ENCODE results near the gene ZNF775.

The ZNF775 gene

GRCh38 chr7:150402671-150403321 is 23.7 kb downstream of the ZNF775 start:
- Histone ChIP-seq H3K4me3 (ENCODE audit: low read length) (no peak overlapping the region), H3K23ac (ENCODE audit: low read length) (no peak overlapping the region), H3K4me1 (ENCODE audit: control insufficient read depth, low read depth, low read length) (peaks cover 23% of the 10 kb centered on the region), H2BK5ac (ENCODE audit: low read length) (no peak overlapping the region), H3K27me3 (ENCODE audit: insufficient read depth, low read length, poor library complexity) (no peaks in the 10 kb centered on the region), H2BK15ac (replicated peaks; ENCODE audit: low read depth) (no peak overlapping the region), H2BK120ac (ENCODE audit: low read depth, low read length) (no peak overlapping the region), H3K4ac (ENCODE audit: low read depth, low read length) (no peak overlapping the region), H4K5ac (ENCODE audit: low read length) (no peak overlapping the region), H3K79me2 (ENCODE audit: control insufficient read depth, insufficient read depth, low read length) (no peaks in the 10 kb centered on the region), H3K79me1 (ENCODE audit: low read length) (no peaks in the 10 kb centered on the region), H3K4me2 (ENCODE audit: low read length) (no peak overlapping the region), H3K18ac (ENCODE audit: low read length) (peak overlapping the region; percentile 11), H3K56ac (ENCODE audit: low read length) (peak overlapping the region; percentile 19), H3K9ac (ENCODE audit: low read length) (no peak overlapping the region), H3K27ac (ENCODE audit: low read depth, low read length) (peak overlapping the region; percentile 22), H2AK5ac (ENCODE audit: low read length) (peak overlapping the region; percentile 56), H3K36me3 (ENCODE audit: control insufficient read depth, insufficient read depth, low read length) (no peaks in the 10 kb centered on the region), H4K8ac (ENCODE audit: low read depth, low read length) (no peak overlapping the region)
- WGBS (ENCODE audit: extremely low coverage, insufficient coverage, low lambda C conversion rate) = no CpG with 5 or more reads among the region's 13 CpGs
- DNase-seq = no peak

- Histone ChIP-seq H3K27ac (ENCODE audit: low read depth, low read length) (no peak overlapping the region), H3K4me2 (ENCODE audit: low read length) (no peak overlapping the region), H4K5ac (ENCODE audit: low read length) (no peak overlapping the region), H3K36me3 (ENCODE audit: control insufficient read depth, insufficient read depth, low read length) (no peaks in the 10 kb centered on the region), H3K9ac (ENCODE audit: low read length) (peak overlapping the region; percentile 14), H2BK120ac (ENCODE audit: low read depth, low read length) (no peak overlapping the region), H4K8ac (ENCODE audit: low read depth, low read length) (no peak overlapping the region), H2BK15ac (replicated peaks; ENCODE audit: low read depth) (no peak overlapping the region), H3K4ac (ENCODE audit: low read depth, low read length) (no peak overlapping the region), H3K23ac (ENCODE audit: low read length) (no peak overlapping the region), H2AK5ac (ENCODE audit: low read length) (no peak overlapping the region), H3K4me3 (ENCODE audit: low read length) (no peak overlapping the region), H3K79me1 (ENCODE audit: low read length) (no peaks in the 10 kb centered on the region), H3K27me3 (ENCODE audit: insufficient read depth, low read length, poor library complexity) (no peaks in the 10 kb centered on the region), H3K56ac (ENCODE audit: low read length) (peak overlapping the region; percentile 12), H3K4me1 (ENCODE audit: control insufficient read depth, low read depth, low read length) (peaks cover 23% of the 10 kb centered on the region), H3K18ac (ENCODE audit: low read length) (no peak overlapping the region), H3K79me2 (ENCODE audit: control insufficient read depth, insufficient read depth, low read length) (no peaks in the 10 kb centered on the region), H2BK5ac (ENCODE audit: low read length) (no peak overlapping the region)
- no peak for DNase-seq
- WGBS (ENCODE audit: extremely low coverage, insufficient coverage, low lambda C conversion rate) = no CpG with 5 or more reads among the region's 13 CpGs
These were observed 24.4 kb downstream of the ZNF775 start for GRCh38 chr7:150403376-150404171.

GRCh38 chr7:150404172-150404804 is 25.2 kb downstream of the ZNF775 start:
- no peak overlapping the region for H4K8ac ChIP-seq (ENCODE audit: low read depth, low read length)
- no peak overlapping the region for H2BK15ac ChIP-seq (replicated peaks; ENCODE audit: low read depth)
- no peak overlapping the region for H3K4me3 ChIP-seq (ENCODE audit: low read length)
- no CpG with 5 or more reads among the region's 16 CpGs for WGBS (ENCODE audit: extremely low coverage, insufficient coverage, low lambda C conversion rate)
- no peak overlapping the region for H3K4ac ChIP-seq (ENCODE audit: low read depth, low read length)
- H2BK120ac ChIP-seq (ENCODE audit: low read depth, low read length) = no peak overlapping the region
- no peak for DNase-seq
- no peaks in the 10 kb centered on the region for H3K36me3 ChIP-seq (ENCODE audit: control insufficient read depth, insufficient read depth, low read length)
- H3K18ac ChIP-seq (ENCODE audit: low read length) = peak overlapping the region; percentile 75
- no peak overlapping the region for H4K5ac ChIP-seq (ENCODE audit: low read length)
- peak overlapping the region; percentile 12 for H2AK5ac ChIP-seq (ENCODE audit: low read length)
- peak overlapping the region; percentile 74 for H3K27ac ChIP-seq (ENCODE audit: low read depth, low read length)
- peaks cover 22% of the 10 kb centered on the region for H3K4me1 ChIP-seq (ENCODE audit: control insufficient read depth, low read depth, low read length)
- H3K27me3 ChIP-seq (ENCODE audit: insufficient read depth, low read length, poor library complexity) = no peaks in the 10 kb centered on the region
- H3K56ac ChIP-seq (ENCODE audit: low read length) = peak overlapping the region; percentile 90
- peak overlapping the region; percentile 6 for H2BK5ac ChIP-seq (ENCODE audit: low read length)
- peak overlapping the region; percentile 20 for H3K4me2 ChIP-seq (ENCODE audit: low read length)
- peak overlapping the region; percentile 75 for H3K23ac ChIP-seq (ENCODE audit: low read length)
- H3K79me1 ChIP-seq (ENCODE audit: low read length) = no peaks in the 10 kb centered on the region
- peak overlapping the region; percentile 87 for H3K9ac ChIP-seq (ENCODE audit: low read length)
- H3K79me2 ChIP-seq (ENCODE audit: control insufficient read depth, insufficient read depth, low read length) = no peaks in the 10 kb centered on the region

GRCh38 chr7:150404805-150405583 is 25.9 kb downstream of the ZNF775 start:
- no CpG with 5 or more reads among the region's 86 CpGs for WGBS (ENCODE audit: extremely low coverage, insufficient coverage, low lambda C conversion rate)
- no peaks in the 10 kb centered on the region for H3K36me3 ChIP-seq (ENCODE audit: control insufficient read depth, insufficient read depth, low read length)
- no peak overlapping the region for H2BK15ac ChIP-seq (replicated peaks; ENCODE audit: low read depth)
- DNase-seq = peak; percentile 91
- H4K8ac ChIP-seq (ENCODE audit: low read depth, low read length) = no peak overlapping the region
- peak overlapping the region; percentile 89 for H3K4ac ChIP-seq (ENCODE audit: low read depth, low read length)
- peak overlapping the region; percentile 74 for H3K27ac ChIP-seq (ENCODE audit: low read depth, low read length)
- H3K9ac ChIP-seq (ENCODE audit: low read length) = peak overlapping the region; percentile 87
- H3K56ac ChIP-seq (ENCODE audit: low read length) = peak overlapping the region; percentile 90
- no peak overlapping the region for H2BK120ac ChIP-seq (ENCODE audit: low read depth, low read length)
- peaks cover 18% of the 10 kb centered on the region for H3K4me1 ChIP-seq (ENCODE audit: control insufficient read depth, low read depth, low read length)
- H3K23ac ChIP-seq (ENCODE audit: low read length) = no peak overlapping the region
- H3K4me2 ChIP-seq (ENCODE audit: low read length) = peak overlapping the region; percentile 71
- no peaks in the 10 kb centered on the region for H3K79me2 ChIP-seq (ENCODE audit: control insufficient read depth, insufficient read depth, low read length)
- H3K18ac ChIP-seq (ENCODE audit: low read length) = peak overlapping the region; percentile 75
- no peak overlapping the region for H2BK5ac ChIP-seq (ENCODE audit: low read length)
- no peaks in the 10 kb centered on the region for H3K79me1 ChIP-seq (ENCODE audit: low read length)
- peak overlapping the region; percentile 64 for H3K4me3 ChIP-seq (ENCODE audit: low read length)
- no peak overlapping the region for H2AK5ac ChIP-seq (ENCODE audit: low read length)
- H3K27me3 ChIP-seq (ENCODE audit: insufficient read depth, low read length, poor library complexity) = no peaks in the 10 kb centered on the region
- H4K5ac ChIP-seq (ENCODE audit: low read length) = no peak overlapping the region

GRCh38 chr7:150405584-150406311 is 26.6 kb downstream of the ZNF775 start:
- Histone ChIP-seq H3K4me1 (ENCODE audit: control insufficient read depth, low read depth, low read length) (peaks cover 13% of the 10 kb centered on the region), H3K27ac (ENCODE audit: low read depth, low read length) (no peak overlapping the region), H3K36me3 (ENCODE audit: control insufficient read depth, insufficient read depth, low read length) (no peaks in the 10 kb centered on the region), H2BK5ac (ENCODE audit: low read length) (no peak overlapping the region), H4K5ac (ENCODE audit: low read length) (no peak overlapping the region), H3K56ac (ENCODE audit: low read length) (peak overlapping the region; percentile 86), H3K79me1 (ENCODE audit: low read length) (no peaks in the 10 kb centered on the region), H3K4ac (ENCODE audit: low read depth, low read length) (no peak overlapping the region), H3K27me3 (ENCODE audit: insufficient read depth, low read length, poor library complexity) (no peaks in the 10 kb centered on the region), H3K9ac (ENCODE audit: low read length) (peak overlapping the region; percentile 70), H3K79me2 (ENCODE audit: control insufficient read depth, insufficient read depth, low read length) (no peaks in the 10 kb centered on the region), H3K23ac (ENCODE audit: low read length) (no peak overlapping the region), H3K18ac (ENCODE audit: low read length) (peak overlapping the region; percentile 45), H3K4me3 (ENCODE audit: low read length) (peak overlapping the region; percentile 64), H4K8ac (ENCODE audit: low read depth, low read length) (no peak overlapping the region), H3K4me2 (ENCODE audit: low read length) (peak overlapping the region; percentile 71), H2AK5ac (ENCODE audit: low read length) (no peak overlapping the region), H2BK120ac (ENCODE audit: low read depth, low read length) (no peak overlapping the region), H2BK15ac (replicated peaks; ENCODE audit: low read depth) (no peak overlapping the region)
- DNase-seq = no peak
- WGBS (ENCODE audit: extremely low coverage, insufficient coverage, low lambda C conversion rate) = no CpG with 5 or more reads among the region's 35 CpGs

Data from mesendoderm (in vitro differentiated cells).